HEK293 (cell line): ENCODE measurements around the gene SLC35F4.

ENCODE experiments used
- CTCF ChIP-seq: fragments of 450-650 bp; formaldehyde crosslinking; IDR thresholded peaks from 2 replicates; pipeline ENCODE4 v1.5.1; 2016; ENCODE audit warnings: missing biosample characterization, missing genetic modification characterization
- PRDM1 ChIP-seq: fragments of 450-650 bp; formaldehyde crosslinking; IDR thresholded peaks from 2 replicates; pipeline ENCODE4; 2016; ENCODE audit warnings: missing biosample characterization, missing genetic modification characterization
- REST ChIP-seq: fragments of 450-650 bp; formaldehyde crosslinking; IDR thresholded peaks from 2 replicates; pipeline ENCODE4 v1.5.1; 2016; ENCODE audit warnings: missing biosample characterization, missing genetic modification characterization
- SP2 ChIP-seq: fragments of 450-650 bp; formaldehyde crosslinking; IDR thresholded peaks from 2 replicates; pipeline ENCODE4 v1.5.1; 2016; ENCODE audit warnings: missing biosample characterization, missing genetic modification characterization
- ZFHX2 ChIP-seq: fragments of 450-650 bp; formaldehyde crosslinking; conservative IDR thresholded peaks from 2 replicates; pipeline ENCODE4 v1.5.1; 2016; ENCODE audit warnings: missing biosample characterization, missing genetic modification characterization
- ZFP37 ChIP-seq: fragments of 450-650 bp; formaldehyde crosslinking; IDR thresholded peaks from 2 replicates; pipeline ENCODE4 v1.5.1; 2016; ENCODE audit warnings: missing biosample characterization, missing genetic modification characterization
- ZNF157 ChIP-seq: fragments of 450-650 bp; formaldehyde crosslinking; IDR thresholded peaks from 2 replicates; pipeline ENCODE4 v1.5.1; 2016; ENCODE audit warnings: missing biosample characterization, missing genetic modification characterization
- ZNF169 ChIP-seq: fragments of 450-650 bp; formaldehyde crosslinking; IDR thresholded peaks from 2 replicates; pipeline ENCODE4 v1.5.1; 2016; ENCODE audit warnings: missing biosample characterization, missing genetic modification characterization
- ZNF18 ChIP-seq: fragments of 450-650 bp; formaldehyde crosslinking; IDR thresholded peaks from 2 replicates; pipeline ENCODE4 v1.5.1; 2016; ENCODE audit warnings: missing biosample characterization, missing genetic modification characterization
- ZNF423 ChIP-seq: fragments of 450-650 bp; formaldehyde crosslinking; IDR thresholded peaks from 2 replicates; pipeline ENCODE4 v1.5.1; 2016; ENCODE audit warnings: missing biosample characterization, missing genetic modification characterization
- ZNF571 ChIP-seq: fragments of 450-650 bp; formaldehyde crosslinking; IDR thresholded peaks from 2 replicates; pipeline ENCODE4 v1.5.0; 2017; ENCODE audit warnings: missing biosample characterization, missing genetic modification characterization
- ZNF580 ChIP-seq: fragments of 450-650 bp; formaldehyde crosslinking; IDR thresholded peaks from 2 replicates; pipeline ENCODE4 v1.5.1; 2016; ENCODE audit warnings: missing biosample characterization, missing genetic modification characterization
- ZNF692 ChIP-seq: fragments of 450-650 bp; formaldehyde crosslinking; IDR thresholded peaks from 2 replicates; pipeline ENCODE4 v1.5.1; 2016; ENCODE audit warnings: missing biosample characterization, missing genetic modification characterization
- ZNF707 ChIP-seq: fragments of 450-650 bp; formaldehyde crosslinking; IDR thresholded peaks from 2 replicates; pipeline ENCODE4 v1.5.1; 2016; ENCODE audit warnings: missing biosample characterization, missing genetic modification characterization

GRCh38 chr14:57848786-57849185, 17.1 kb downstream of the SLC35F4 start:
- TF ChIP-seq PRDM1 (tag by site-specific recombination) = no peak
- no peak for TF ChIP-seq ZNF18 (tag by site-specific recombination)
- no peak for TF ChIP-seq ZNF169 (tag by site-specific recombination)
- no peak for TF ChIP-seq ZNF571 (tag by site-specific recombination)
- no peak for TF ChIP-seq ZNF580 (tag by site-specific recombination)
- TF ChIP-seq CTCF (tag by site-specific recombination) = no peak
- TF ChIP-seq ZNF423 (tag by site-specific recombination) = no peak
- TF ChIP-seq REST (tag by site-specific recombination) = no peak
- no peak for TF ChIP-seq SP2
- TF ChIP-seq ZFP37 (tag by site-specific recombination) = no peak
- no peak for TF ChIP-seq ZNF157 (tag by site-specific recombination)
- TF ChIP-seq ZFHX2 (tag by site-specific recombination) = no peak
- no peak for TF ChIP-seq ZNF692 (tag by site-specific recombination)
- no peak for TF ChIP-seq ZNF707 (tag by site-specific recombination)
